Activated CD8-positive, alpha-beta T cell treated with anti-CD3 and anti-CD28 coated beads, Interleukin-2, amount 10 ng/mL, durations not matched to agents 7 days and 5 days (primary cell): ENCODE measurements around the gene CD247. TPM values are rescaled to one million over a fixed set of nuclear protein-coding genes. Genes with fewer than 3 reads are reported as not detected.
"Not testable (repeated sequence)": the region's sequence is repeated elsewhere in the genome, so short reads cannot be mapped to it uniquely, and the experiment has no call there.

ENCODE experiments used
- ATAC-seq: fragments of 150-1000 bp; cut with Tn5 transposase; one replicate; pipeline ENCODE4 v1.10.0; 2021; ENCODE audit warnings: moderate library complexity
- CTCF ChIA-PET: fragments of 350-600 bp; sonication (Branson Sonifier 250); formaldehyde crosslinking; loops from one replicate; lab custom pipeline; 2021; ENCODE audit warnings: antibody characterized with exemption; lab: Charles Lee
- POLR2A ChIA-PET: fragments of 350-600 bp; sonication (Branson Sonifier 250); formaldehyde crosslinking; loops from one replicate; lab custom pipeline; 2021; ENCODE audit warnings: antibody characterized with exemption; lab: Charles Lee
- DNase-seq: peaks from one replicate; pipeline ENCODE4 v3.0.0-alpha.2; 2020
- H3K27ac Mint-ChIP-seq: one replicate; pipeline ENCODE4 v1.8.0; 2021; ENCODE audit warnings: mild to moderate bottlenecking, mixed read lengths
- H3K27me3 Mint-ChIP-seq: one replicate; pipeline ENCODE4 v1.8.0; 2021; ENCODE audit warnings: low read depth, mixed read lengths
- H3K36me3 Mint-ChIP-seq: one replicate; pipeline ENCODE4 v1.8.0; 2021; ENCODE audit warnings: low read depth, mixed read lengths
- H3K4me1 Mint-ChIP-seq: one replicate; pipeline ENCODE4 v1.8.0; 2021; ENCODE audit warnings: low read depth, mixed read lengths
- H3K4me3 Mint-ChIP-seq: one replicate; pipeline ENCODE4 v1.8.0; 2021; ENCODE audit warnings: mild to moderate bottlenecking, mixed read lengths
- H3K9me3 Mint-ChIP-seq: one replicate; pipeline ENCODE4 v1.8.0; 2022; ENCODE audit warnings: mixed read lengths; ENCODE audit not compliant: insufficient read depth
- total RNA-seq, 2 experiments: library from RNA; stranded (reverse); gene quantifications; one replicate each; pipeline ENCODE4 v1.2.3, GENCODE V29; 2021

CD247 gene
- 100 to 1,000 TPM; 243 to 251 TPM for total RNA-seq

GRCh38 chr1:167518331-167518700, at the start of gene CD247:
TSS of gene CD247 (minus strand) at chr1:167518529. CDS start at chr1:167518465, 64 bp downstream.
- ATAC-seq: peak; percentile 67
- peak; percentile 89 for DNase-seq
- POLR2A ChIA-PET: interaction anchor here (1.0 to 6.5 kb wide), 24 partner anchors 8 to 298 kb away, joined by 3 to 60 read pairs (median 7); partner anchors contain the start of genes CREG1 and POU2F1
- H3K4me3 Mint-ChIP-seq: peak within 1 kb of the TSS; percentile 93
- H3K36me3 Mint-ChIP-seq: peaks cover 49% of the 10 kb centered on the region
- no peaks in the 10 kb centered on the region for H3K9me3 Mint-ChIP-seq
- H3K27ac Mint-ChIP-seq: peak within 1 kb of the TSS; percentile 98
- no peaks in the 10 kb centered on the region for H3K27me3 Mint-ChIP-seq
- CTCF ChIA-PET: interaction anchor here (0.6 to 7.5 kb wide), 26 partner anchors 8 to 298 kb away, joined by 3 to 112 read pairs (median 6); partner anchors contain the start of gene POU2F1
- peaks cover 48% of the 10 kb centered on the region for H3K4me1 Mint-ChIP-seq

- CTCF ChIA-PET: interaction anchor here (1.1 to 1.4 kb wide), 3 partner anchors 9 to 33 kb away, joined by 3 read pairs; no protein-coding TSS in a partner anchor
- peaks cover 9% of the 10 kb centered on the region for H3K27me3 Mint-ChIP-seq
- ATAC-seq (no peak), DNase-seq (no peak)
- no peaks in the 10 kb centered on the region for H3K9me3 Mint-ChIP-seq
- no peaks in the 10 kb centered on the region for H3K36me3 Mint-ChIP-seq
- POLR2A ChIA-PET: no interaction called here
- H3K4me3 Mint-ChIP-seq: no peak overlapping the region
- H3K4me1 Mint-ChIP-seq: no peaks in the 10 kb centered on the region
- no peak overlapping the region for H3K27ac Mint-ChIP-seq
These were observed 49.3 kb upstream of the CD247 start for GRCh38 chr1:167567663-167568062.

GRCh38 chr1:167566766-167567165, 48.4 kb upstream of the CD247 start:
- DNase-seq: no peak
- no peak for ATAC-seq
- Mint-ChIP-seq H3K36me3 (no peaks in the 10 kb centered on the region), H3K4me3 (no peak overlapping the region), H3K27me3 (peaks cover 9% of the 10 kb centered on the region), H3K9me3 (no peaks in the 10 kb centered on the region), H3K27ac (no peak overlapping the region), H3K4me1 (no peaks in the 10 kb centered on the region)
- POLR2A ChIA-PET: no interaction called here
- CTCF ChIA-PET: interaction anchor here (1.2 to 1.9 kb wide), 3 partner anchors 9 to 121 kb away, joined by 3 to 6 read pairs (median 5); no protein-coding TSS in a partner anchor

GRCh38 chr1:167565922-167566321, 47.6 kb upstream of the CD247 start:
- Mint-ChIP-seq H3K4me3 (no peak overlapping the region), H3K27ac (no peak overlapping the region), H3K36me3 (no peaks in the 10 kb centered on the region), H3K27me3 (peaks cover 9% of the 10 kb centered on the region), H3K4me1 (no peaks in the 10 kb centered on the region), H3K9me3 (no peaks in the 10 kb centered on the region)
- ChIA-PET CTCF (interaction anchor here (1.1 to 2.8 kb wide), 5 partner anchors 8 to 122 kb away, joined by 3 to 20 read pairs (median 5); no protein-coding TSS in a partner anchor), POLR2A (no interaction called here)
- ATAC-seq (no peak), DNase-seq (no peak)

- H3K4me1 Mint-ChIP-seq: no peaks in the 10 kb centered on the region
- H3K27me3 Mint-ChIP-seq: peaks cover 9% of the 10 kb centered on the region
- no peak for DNase-seq
- no peak overlapping the region for H3K27ac Mint-ChIP-seq
- ATAC-seq: no peak
- no peaks in the 10 kb centered on the region for H3K36me3 Mint-ChIP-seq
- H3K9me3 Mint-ChIP-seq: no peaks in the 10 kb centered on the region
- ChIA-PET POLR2A (interaction anchor here (0.6 kb wide), 1 partner anchor 268 kb away, joined by 3 read pairs; no protein-coding TSS in a partner anchor), CTCF (interaction anchor here (0.6 to 2.9 kb wide), 9 partner anchors 9 to 123 kb away, joined by 3 to 20 read pairs (median 4); partner anchors contain the start of gene CREG1)
- no peak overlapping the region for H3K4me3 Mint-ChIP-seq
These were observed 46.4 kb upstream of the CD247 start for GRCh38 chr1:167564612-167565270.

- Mint-ChIP-seq H3K4me3 (no peak overlapping the region), H3K36me3 (no peaks in the 10 kb centered on the region), H3K4me1 (no peaks in the 10 kb centered on the region), H3K27me3 (peaks cover 11% of the 10 kb centered on the region), H3K27ac (no peak overlapping the region), H3K9me3 (no peaks in the 10 kb centered on the region)
- CTCF ChIA-PET: interaction anchor here (0.6 to 2.9 kb wide), 6 partner anchors 8 to 296 kb away, joined by 3 to 20 read pairs (median 4); partner anchors contain the start of gene CREG1
- POLR2A ChIA-PET: no interaction called here
- DNase-seq (no peak), ATAC-seq (no peak)
These were observed 45.4 kb upstream of the CD247 start for GRCh38 chr1:167563579-167564246.

- CTCF ChIA-PET: interaction anchor here (0.5 to 2.9 kb wide), 4 partner anchors 9 to 161 kb away, joined by 3 to 11 read pairs (median 3); partner anchors contain the start of gene CREG1
- no peak for ATAC-seq
- Mint-ChIP-seq H3K4me1 (no peaks in the 10 kb centered on the region), H3K27me3 (peaks cover 11% of the 10 kb centered on the region), H3K36me3 (no peaks in the 10 kb centered on the region), H3K4me3 (no peak overlapping the region), H3K9me3 (no peaks in the 10 kb centered on the region), H3K27ac (no peak overlapping the region)
- POLR2A ChIA-PET: no interaction called here
- no peak for DNase-seq
These were observed 44.4 kb upstream of the CD247 start for GRCh38 chr1:167562702-167563101.

GRCh38 chr1:167561753-167562152, 43.4 kb upstream of the CD247 start:
- CTCF ChIA-PET: interaction anchor here (1.1 to 2.2 kb wide), 4 partner anchors 21 to 125 kb away, joined by 3 to 7 read pairs (median 6); no protein-coding TSS in a partner anchor
- no peak for DNase-seq
- Mint-ChIP-seq H3K4me1 (no peaks in the 10 kb centered on the region), H3K36me3 (no peaks in the 10 kb centered on the region), H3K27ac (no peak overlapping the region), H3K9me3 (no peaks in the 10 kb centered on the region), H3K27me3 (peaks cover 13% of the 10 kb centered on the region), H3K4me3 (no peak overlapping the region)
- ATAC-seq: no peak
- POLR2A ChIA-PET: no interaction called here

- H3K36me3 Mint-ChIP-seq: no peaks in the 10 kb centered on the region
- CTCF ChIA-PET: interaction anchor here (0.6 to 6.6 kb wide), 36 partner anchors 7 to 497 kb away, joined by 3 to 76 read pairs (median 4); partner anchors contain the start of genes CD247 and POU2F1
- ATAC-seq (no peak), DNase-seq (peak; percentile 86)
- no peaks in the 10 kb centered on the region for H3K9me3 Mint-ChIP-seq
- H3K4me1 Mint-ChIP-seq: peaks cover 28% of the 10 kb centered on the region
- H3K27me3 Mint-ChIP-seq: peaks cover 15% of the 10 kb centered on the region
- no peak overlapping the region for H3K4me3 Mint-ChIP-seq
- POLR2A ChIA-PET: interaction anchor here (0.8 kb wide), 1 partner anchor 292 kb away, joined by 3 read pairs; no protein-coding TSS in a partner anchor
- no peak overlapping the region for H3K27ac Mint-ChIP-seq
These were observed 37.8 kb upstream of the CD247 start for GRCh38 chr1:167555971-167556714.

GRCh38 chr1:167555072-167555471, 36.7 kb upstream of the CD247 start:
- ATAC-seq, POLR2A ChIA-PET, H3K4me3 Mint-ChIP-seq, H3K36me3 Mint-ChIP-seq, H3K27ac Mint-ChIP-seq, DNase-seq, H3K9me3 Mint-ChIP-seq: not testable (repeated sequence)
- Mint-ChIP-seq H3K4me1 (peaks cover 28% of the 10 kb centered on the region), H3K27me3 (peaks cover 13% of the 10 kb centered on the region)
- CTCF ChIA-PET: interaction anchor here (0.6 to 6.6 kb wide), 27 partner anchors 8 to 491 kb away, joined by 3 to 76 read pairs (median 4); partner anchors contain the start of gene POU2F1
